Smooth muscle cell (in vitro differentiated cells): Measurements from ENCODE around the gene MAP7. TPM values are rescaled to one million over a fixed set of nuclear protein-coding genes. Genes with fewer than 3 reads are reported as not detected.

ENCODE experiments used
- DNase-seq: peaks from one replicate; lab custom pipeline; 2025; ENCODE audit not compliant: unreplicated experiment; lab: John Stamatoyannopoulos, UW
- H2AFZ ChIP-seq: fragments of 200-600 bp; sonication (generic); 2 replicates; pipeline ENCODE4 v1.6.0; 2016; ENCODE audit warnings: antibody characterized with exemption, low read depth, mild to moderate bottlenecking
- H3F3A ChIP-seq: fragments of 200-600 bp; sonication (generic); 2 replicates; pipeline ENCODE4 v1.6.0; 2017; ENCODE audit warnings: antibody characterized with exemption, low read depth
- H3K27ac ChIP-seq: fragments of 200-600 bp; sonication (generic); 2 replicates; pipeline ENCODE4 v1.5.1; 2016; ENCODE audit warnings: low read depth, mild to moderate bottlenecking
- H3K27me3 ChIP-seq: fragments of 200-600 bp; sonication (generic); 2 replicates; pipeline ENCODE4 v1.6.1; 2016; ENCODE audit warnings: low read depth, mild to moderate bottlenecking
- H3K36me3 ChIP-seq: fragments of 200-600 bp; sonication (generic); 2 replicates; pipeline ENCODE4 v1.5.1; 2016; ENCODE audit warnings: low read depth
- H3K4me1 ChIP-seq: fragments of 200-600 bp; sonication (generic); 2 replicates; pipeline ENCODE4 v1.5.1; 2016; ENCODE audit warnings: low read depth
- H3K4me2 ChIP-seq: fragments of 200-600 bp; sonication (generic); 2 replicates; pipeline ENCODE4 v1.6.0; 2016; ENCODE audit warnings: mild to moderate bottlenecking
- H3K4me3 ChIP-seq: fragments of 200-600 bp; sonication (generic); 2 replicates; pipeline ENCODE4 v1.5.1; 2016; ENCODE audit warnings: mild to moderate bottlenecking
- H3K79me2 ChIP-seq: fragments of 200-600 bp; sonication (generic); 2 replicates; pipeline ENCODE4 v1.6.0; 2016; ENCODE audit warnings: low read depth, mild to moderate bottlenecking
- H3K9ac ChIP-seq: fragments of 200-600 bp; sonication (generic); 2 replicates; pipeline ENCODE4 v1.6.0; 2016; ENCODE audit warnings: low read depth
- H3K9me3 ChIP-seq: fragments of 200-600 bp; sonication (generic); replicated peaks from 2 replicates; pipeline ENCODE4 v1.5.1; 2016; ENCODE audit warnings: low read depth
- H4K20me1 ChIP-seq: fragments of 200-600 bp; sonication (generic); 2 replicates; pipeline ENCODE4 v1.6.0; 2016; ENCODE audit warnings: low read depth
- WGBS: methylation state at CpG from one replicate; pipeline ENCODE4 v1.1.7; 2016; ENCODE audit warnings: low lambda C conversion rate; 5-methylcytosine and 5-hydroxymethylcytosine counted together
- polyA plus RNA-seq: library from polyadenylated mRNA; unstranded; fragments of >200 nt; fragmentation: Nextera tagmentation; extraction: Ambion mirVana; gene quantifications from 2 replicates; pipeline ENCODE4 v1.2.1, GENCODE V29; 2016
- total RNA-seq: library from RNA; depleted of rRNA; stranded (reverse); fragments of >200 nt; gene quantifications from 2 replicates; pipeline ENCODE4 v1.2.3, GENCODE V29; 2014
- TF ChIP-seq, protein P1 (sequence below): fragments of 200-600 bp; sonication (generic); IDR thresholded peaks from 2 replicates; pipeline ENCODE4 v1.5.1; 2017; ENCODE audit warnings: borderline replicate concordance, mild to moderate bottlenecking, antibody characterized with exemption; ENCODE audit not compliant: insufficient read depth, poor library complexity, severe bottlenecking

Gene MAP7
- total and polyA plus RNA-seq, 2 experiments from 2014 or later, result 1.6 to 8.2 TPM

- no peak overlapping the region for H3K27ac ChIP-seq
- H3F3A ChIP-seq, result no peaks in the 10 kb centered on the region
- H4K20me1 ChIP-seq, result no peaks in the 10 kb centered on the region
- no peak overlapping the region for H3K9ac ChIP-seq
- no peaks in the 10 kb centered on the region for H3K9me3 ChIP-seq
- no peaks in the 10 kb centered on the region for H3K36me3 ChIP-seq
- no peak for DNase-seq
- TF ChIP-seq, protein P1, sequence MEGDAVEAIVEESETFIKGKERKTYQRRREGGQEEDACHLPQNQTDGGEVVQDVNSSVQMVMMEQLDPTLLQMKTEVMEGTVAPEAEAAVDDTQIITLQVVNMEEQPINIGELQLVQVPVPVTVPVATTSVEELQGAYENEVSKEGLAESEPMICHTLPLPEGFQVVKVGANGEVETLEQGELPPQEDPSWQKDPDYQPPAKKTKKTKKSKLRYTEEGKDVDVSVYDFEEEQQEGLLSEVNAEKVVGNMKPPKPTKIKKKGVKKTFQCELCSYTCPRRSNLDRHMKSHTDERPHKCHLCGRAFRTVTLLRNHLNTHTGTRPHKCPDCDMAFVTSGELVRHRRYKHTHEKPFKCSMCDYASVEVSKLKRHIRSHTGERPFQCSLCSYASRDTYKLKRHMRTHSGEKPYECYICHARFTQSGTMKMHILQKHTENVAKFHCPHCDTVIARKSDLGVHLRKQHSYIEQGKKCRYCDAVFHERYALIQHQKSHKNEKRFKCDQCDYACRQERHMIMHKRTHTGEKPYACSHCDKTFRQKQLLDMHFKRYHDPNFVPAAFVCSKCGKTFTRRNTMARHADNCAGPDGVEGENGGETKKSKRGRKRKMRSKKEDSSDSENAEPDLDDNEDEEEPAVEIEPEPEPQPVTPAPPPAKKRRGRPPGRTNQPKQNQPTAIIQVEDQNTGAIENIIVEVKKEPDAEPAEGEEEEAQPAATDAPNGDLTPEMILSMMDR, result no peak
- no peak overlapping the region for H3K4me3 ChIP-seq
- no peaks in the 10 kb centered on the region for H3K27me3 ChIP-seq
- H3K4me1 ChIP-seq, result no peaks in the 10 kb centered on the region
- no peak overlapping the region for H3K4me2 ChIP-seq
- no peaks in the 10 kb centered on the region for H3K79me2 ChIP-seq
- H2AFZ ChIP-seq, result no peak overlapping the region
These were observed 21.3 kb upstream of the MAP7 start for GRCh38 chr6:136571496-136571895.

DNA sequence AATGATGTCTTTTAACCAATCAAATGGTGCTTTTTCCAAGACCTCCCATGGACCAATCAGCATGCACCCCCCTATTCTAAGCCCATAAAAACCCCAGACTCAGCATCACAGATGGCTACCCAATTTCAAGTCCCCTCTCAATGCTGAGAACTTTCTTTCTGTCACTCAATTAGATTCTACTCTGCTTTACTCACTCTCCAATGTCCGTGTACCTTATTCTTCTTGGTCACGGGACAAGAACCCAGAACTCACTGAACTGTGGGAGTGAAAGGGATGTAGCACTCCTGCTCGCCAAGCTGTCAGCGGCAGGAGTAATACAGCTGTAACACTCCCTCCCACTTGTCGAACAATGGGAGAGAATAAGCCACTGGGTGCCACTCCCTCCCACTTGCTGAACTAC, 20.8 kb upstream of the MAP7 start:
- DNase-seq, result no peak
- H3K4me3 ChIP-seq, result no peak overlapping the region
- no peaks in the 10 kb centered on the region for H4K20me1 ChIP-seq
- H3K27ac ChIP-seq, result no peak overlapping the region
- no peaks in the 10 kb centered on the region for H3K4me1 ChIP-seq
- WGBS, result 92% methylated on average over 5 of the region's 5 CpGs
- H3K79me2 ChIP-seq, result no peaks in the 10 kb centered on the region
- H3K36me3 ChIP-seq, result no peaks in the 10 kb centered on the region
- H3K9me3 ChIP-seq, result no peaks in the 10 kb centered on the region
- no peak overlapping the region for H3K4me2 ChIP-seq
- no peak overlapping the region for H2AFZ ChIP-seq
- H3K9ac ChIP-seq, result no peak overlapping the region
- H3F3A ChIP-seq, result no peaks in the 10 kb centered on the region
- H3K27me3 ChIP-seq, result no peaks in the 10 kb centered on the region
- TF ChIP-seq, protein P1, result no peak

- no peaks in the 10 kb centered on the region for H3K36me3 ChIP-seq
- TF ChIP-seq, protein P1, result no peak
- WGBS, result 93% methylated on average over 3 of the region's 3 CpGs
These were observed 17.9 kb upstream of the MAP7 start for GRCh38 chr6:136568129-136568528.

GRCh38 chr6:136567688-136568087, 17.5 kb upstream of the MAP7 start:
- WGBS, result 92% methylated on average over 4 of the region's 4 CpGs

More at GRCh38 chr6:136568129-136568528, 17.9 kb upstream of the MAP7 start:
- Histone ChIP-seq H4K20me1 (no peaks in the 10 kb centered on the region), H2AFZ (no peak overlapping the region), H3F3A (no peaks in the 10 kb centered on the region), H3K4me2 (no peak overlapping the region), H3K4me3 (no peak overlapping the region), H3K27me3 (peaks cover 8% of the 10 kb centered on the region), H3K79me2 (no peaks in the 10 kb centered on the region), H3K9me3 (no peaks in the 10 kb centered on the region), H3K9ac (no peak overlapping the region), H3K27ac (no peak overlapping the region), H3K4me1 (no peaks in the 10 kb centered on the region)
- no peak for DNase-seq

More at GRCh38 chr6:136567688-136568087, 17.5 kb upstream of the MAP7 start:
- Histone ChIP-seq H3K27me3 (peaks cover 8% of the 10 kb centered on the region), H3K79me2 (no peaks in the 10 kb centered on the region), H3K4me3 (no peak overlapping the region), H3K4me1 (no peaks in the 10 kb centered on the region), H3K4me2 (no peak overlapping the region), H3K36me3 (no peaks in the 10 kb centered on the region), H3K9me3 (no peaks in the 10 kb centered on the region), H3K9ac (no peak overlapping the region), H3F3A (no peaks in the 10 kb centered on the region), H4K20me1 (no peaks in the 10 kb centered on the region), H2AFZ (no peak overlapping the region), H3K27ac (no peak overlapping the region)
- TF ChIP-seq, protein P1, result no peak
- no peak for DNase-seq
